ENCODE data around the gene DNAAF1.
A peak's percentile ranks its signal among the peaks of the same experiment; 100 is the strongest.

DNA sequence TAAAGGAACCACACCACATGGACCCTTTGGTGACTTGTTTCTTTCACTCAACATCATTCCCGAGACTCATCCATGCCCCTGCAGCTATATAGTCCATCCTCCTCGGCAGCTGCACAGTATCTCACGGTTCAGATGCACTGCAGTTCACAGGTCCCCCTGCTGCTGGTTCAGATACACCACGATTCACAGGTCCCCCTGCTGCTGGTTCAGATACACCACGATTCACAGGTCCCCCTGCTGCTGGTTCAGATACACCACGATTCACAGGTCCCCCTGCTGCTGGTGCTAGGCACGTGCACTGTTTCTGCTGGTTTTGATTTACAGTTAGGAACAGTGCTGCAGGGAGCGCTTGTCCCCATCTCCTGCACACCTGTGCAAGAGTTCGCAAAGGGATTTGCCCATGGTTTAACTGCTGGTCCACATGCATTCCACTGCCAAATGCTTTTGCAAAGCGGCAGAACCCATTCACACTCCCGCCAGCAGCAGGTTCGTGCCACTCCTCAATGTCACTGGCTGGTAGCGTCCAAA, 3.9 kb upstream of the DNAAF1 start:
- TF ChIP-seq, protein P1, sequence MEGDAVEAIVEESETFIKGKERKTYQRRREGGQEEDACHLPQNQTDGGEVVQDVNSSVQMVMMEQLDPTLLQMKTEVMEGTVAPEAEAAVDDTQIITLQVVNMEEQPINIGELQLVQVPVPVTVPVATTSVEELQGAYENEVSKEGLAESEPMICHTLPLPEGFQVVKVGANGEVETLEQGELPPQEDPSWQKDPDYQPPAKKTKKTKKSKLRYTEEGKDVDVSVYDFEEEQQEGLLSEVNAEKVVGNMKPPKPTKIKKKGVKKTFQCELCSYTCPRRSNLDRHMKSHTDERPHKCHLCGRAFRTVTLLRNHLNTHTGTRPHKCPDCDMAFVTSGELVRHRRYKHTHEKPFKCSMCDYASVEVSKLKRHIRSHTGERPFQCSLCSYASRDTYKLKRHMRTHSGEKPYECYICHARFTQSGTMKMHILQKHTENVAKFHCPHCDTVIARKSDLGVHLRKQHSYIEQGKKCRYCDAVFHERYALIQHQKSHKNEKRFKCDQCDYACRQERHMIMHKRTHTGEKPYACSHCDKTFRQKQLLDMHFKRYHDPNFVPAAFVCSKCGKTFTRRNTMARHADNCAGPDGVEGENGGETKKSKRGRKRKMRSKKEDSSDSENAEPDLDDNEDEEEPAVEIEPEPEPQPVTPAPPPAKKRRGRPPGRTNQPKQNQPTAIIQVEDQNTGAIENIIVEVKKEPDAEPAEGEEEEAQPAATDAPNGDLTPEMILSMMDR (tag by site-specific recombination; IDR thresholded peaks at IDR 0.05): peak; percentile 76
- no peak for TF ChIP-seq ZNF433 (tag by site-specific recombination; IDR thresholded peaks at IDR 0.05; ENCODE audit: low read depth)
- no peak for TF ChIP-seq ZFP37 (tag by site-specific recombination; IDR thresholded peaks at IDR 0.05)
- TF ChIP-seq MEIS1 (CRISPR knock-in tag; IDR thresholded peaks at IDR 0.05; ENCODE audit: borderline replicate concordance): no peak
- TF ChIP-seq ZNF335 (tag by site-specific recombination; conservative IDR thresholded peaks at IDR 0.05): no peak
- TF ChIP-seq ZNF792 (tag by site-specific recombination; IDR thresholded peaks at IDR 0.05): no peak
- TF ChIP-seq, protein P2, sequence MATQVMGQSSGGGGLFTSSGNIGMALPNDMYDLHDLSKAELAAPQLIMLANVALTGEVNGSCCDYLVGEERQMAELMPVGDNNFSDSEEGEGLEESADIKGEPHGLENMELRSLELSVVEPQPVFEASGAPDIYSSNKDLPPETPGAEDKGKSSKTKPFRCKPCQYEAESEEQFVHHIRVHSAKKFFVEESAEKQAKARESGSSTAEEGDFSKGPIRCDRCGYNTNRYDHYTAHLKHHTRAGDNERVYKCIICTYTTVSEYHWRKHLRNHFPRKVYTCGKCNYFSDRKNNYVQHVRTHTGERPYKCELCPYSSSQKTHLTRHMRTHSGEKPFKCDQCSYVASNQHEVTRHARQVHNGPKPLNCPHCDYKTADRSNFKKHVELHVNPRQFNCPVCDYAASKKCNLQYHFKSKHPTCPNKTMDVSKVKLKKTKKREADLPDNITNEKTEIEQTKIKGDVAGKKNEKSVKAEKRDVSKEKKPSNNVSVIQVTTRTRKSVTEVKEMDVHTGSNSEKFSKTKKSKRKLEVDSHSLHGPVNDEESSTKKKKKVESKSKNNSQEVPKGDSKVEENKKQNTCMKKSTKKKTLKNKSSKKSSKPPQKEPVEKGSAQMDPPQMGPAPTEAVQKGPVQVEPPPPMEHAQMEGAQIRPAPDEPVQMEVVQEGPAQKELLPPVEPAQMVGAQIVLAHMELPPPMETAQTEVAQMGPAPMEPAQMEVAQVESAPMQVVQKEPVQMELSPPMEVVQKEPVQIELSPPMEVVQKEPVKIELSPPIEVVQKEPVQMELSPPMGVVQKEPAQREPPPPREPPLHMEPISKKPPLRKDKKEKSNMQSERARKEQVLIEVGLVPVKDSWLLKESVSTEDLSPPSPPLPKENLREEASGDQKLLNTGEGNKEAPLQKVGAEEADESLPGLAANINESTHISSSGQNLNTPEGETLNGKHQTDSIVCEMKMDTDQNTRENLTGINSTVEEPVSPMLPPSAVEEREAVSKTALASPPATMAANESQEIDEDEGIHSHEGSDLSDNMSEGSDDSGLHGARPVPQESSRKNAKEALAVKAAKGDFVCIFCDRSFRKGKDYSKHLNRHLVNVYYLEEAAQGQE (tag by site-specific recombination; IDR thresholded peaks at IDR 0.05): no peak
- TF ChIP-seq TCF7L2 (IDR thresholded peaks at IDR 0.05; ENCODE audit: borderline replicate concordance, low read depth, low read length): no peak
